ENCODE results near the gene FGF7.

DNA sequence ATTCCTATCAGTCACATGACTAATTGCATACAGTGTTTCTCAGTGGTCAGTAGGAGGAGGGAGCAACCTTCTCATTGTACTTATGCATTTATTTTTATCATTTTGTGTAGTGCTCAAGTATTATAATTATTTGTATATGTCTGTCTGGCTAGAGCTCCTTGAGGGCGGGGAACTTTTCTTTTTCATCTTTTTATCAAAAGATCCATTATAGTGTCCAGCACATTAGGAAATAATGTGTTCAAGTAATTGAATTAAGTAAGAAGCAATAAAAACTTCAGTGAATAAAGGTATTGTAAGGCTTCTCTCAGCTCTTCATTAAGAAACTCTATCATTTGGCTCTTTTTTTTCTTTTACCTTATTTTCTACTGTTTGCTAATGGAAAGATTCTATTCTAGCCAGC, 18.8 kb downstream of the FGF7 start:
- TF ChIP-seq EZH2phosphoT487 (IDR thresholded peaks at IDR 0.05; ENCODE audit: insufficient read depth, low read depth) (no peak), EZH2 (IDR thresholded peaks at IDR 0.05; ENCODE audit: insufficient read depth, poor library complexity, severe bottlenecking) (no peak)

All from GM23248 (cell line).